GM15510 (cell line): ENCODE measurements around the gene SIAH3.

Experiments used
- POLR2A ChIP-seq: IDR thresholded peaks from 3 replicates; pipeline ENCODE4 v1.6.1; 2011; ENCODE audit warnings: borderline replicate concordance; ENCODE audit not compliant: insufficient read length; ENCODE audit errors: extremely low read depth

SIAH3 gene

DNA sequence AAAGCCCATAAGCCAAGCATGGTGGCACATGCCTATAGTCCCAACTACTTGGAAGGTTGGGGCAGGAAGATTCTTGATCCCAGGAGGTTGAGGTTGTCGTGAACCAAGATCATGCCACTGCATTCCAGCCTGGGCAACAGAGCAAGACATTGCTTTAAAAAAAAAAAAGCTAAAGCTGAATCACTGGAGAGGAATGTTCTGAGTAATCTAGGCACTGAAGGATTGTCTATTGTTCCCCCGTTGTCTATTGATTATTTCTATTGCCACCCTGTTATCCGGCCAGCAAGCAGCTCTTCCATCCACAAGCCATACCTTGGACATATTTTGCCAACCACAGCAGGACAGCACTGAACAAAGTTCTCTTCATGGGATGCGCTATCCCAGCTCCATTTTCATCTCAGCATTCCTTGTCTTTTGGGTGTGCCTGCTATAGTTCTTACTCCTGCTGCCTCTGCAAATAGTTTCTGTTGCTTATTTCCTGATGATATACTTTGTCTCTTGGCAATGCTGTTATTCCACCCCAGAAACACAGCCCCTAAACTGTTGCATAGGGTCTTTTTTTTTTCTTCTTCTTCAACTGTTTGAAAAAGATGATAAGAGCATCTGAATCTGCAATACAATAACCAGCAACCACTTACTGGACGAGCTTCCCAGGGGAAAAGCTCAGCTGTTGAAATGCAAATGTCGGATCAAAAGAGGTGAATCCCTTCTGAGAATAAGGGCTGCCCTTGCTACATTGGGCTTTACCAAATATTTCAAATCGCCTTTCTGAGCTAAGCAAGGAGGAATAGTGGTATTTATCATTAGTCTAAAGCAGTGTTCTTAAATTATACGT, 22.2 kb upstream of the SIAH3 start:
- no peak for TF ChIP-seq POLR2A

DNA sequence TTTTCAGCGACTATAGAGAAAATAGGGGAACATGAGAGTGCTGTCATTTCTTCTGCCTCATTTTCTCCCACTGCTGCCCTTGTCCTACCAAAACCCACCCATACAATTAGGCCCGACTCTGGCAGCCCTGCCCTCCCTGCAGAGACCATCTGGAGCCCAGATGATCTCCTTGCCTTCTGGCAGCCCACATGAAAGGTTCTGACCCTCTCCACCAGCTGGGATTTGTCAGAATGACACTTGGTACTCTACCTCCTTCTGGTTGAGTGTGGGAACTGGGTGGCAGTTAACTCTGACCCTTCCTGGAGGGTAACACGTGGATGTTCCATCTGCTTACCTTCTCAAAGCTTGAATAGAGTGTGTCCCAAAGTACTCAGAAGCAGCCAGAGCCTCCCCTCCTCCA, 21.0 kb upstream of the SIAH3 start:
- TF ChIP-seq POLR2A = no peak

DNA sequence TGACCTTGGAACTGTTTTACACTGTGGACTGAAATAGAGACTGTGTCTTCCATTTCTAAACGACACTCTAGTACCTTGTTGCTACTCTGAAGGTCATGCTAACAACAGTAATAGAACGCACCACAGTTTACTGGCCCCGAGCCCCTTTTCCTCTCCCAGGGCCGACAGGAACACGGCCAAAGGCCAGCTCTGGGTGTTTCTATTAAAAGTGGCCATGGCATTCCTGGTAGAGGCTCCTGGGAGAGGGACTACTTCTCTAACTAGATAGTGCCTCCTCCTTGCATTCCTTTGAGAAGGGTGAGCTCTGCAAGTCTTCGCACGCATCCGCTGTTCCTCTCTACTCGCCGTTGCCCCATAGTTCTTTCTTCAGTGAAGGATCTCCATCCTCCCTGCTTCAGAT, 18.7 kb upstream of the SIAH3 start:
- TF ChIP-seq POLR2A = no peak

DNA sequence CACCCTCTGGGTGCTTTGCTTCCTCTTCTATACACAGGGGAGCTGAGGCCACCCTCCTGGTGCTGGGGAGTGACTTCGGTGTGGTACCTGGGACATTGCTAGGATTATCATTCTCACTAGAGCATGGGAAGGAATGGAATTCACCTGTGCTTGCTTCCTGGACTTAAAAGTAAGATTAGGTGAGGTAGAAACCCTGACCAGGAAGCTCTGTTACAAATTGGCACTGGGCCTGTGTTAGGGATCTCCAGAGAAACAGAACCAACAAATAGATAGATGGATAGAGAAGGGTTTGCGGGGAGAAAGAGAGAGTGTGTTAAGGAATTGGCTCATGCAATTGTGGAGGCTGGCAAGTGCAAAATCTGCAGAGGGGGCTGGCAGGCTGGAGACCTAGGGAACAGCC, 13.9 kb upstream of the SIAH3 start:
- TF ChIP-seq POLR2A = no peak

- TF ChIP-seq POLR2A = no peak
These were observed 12.4 kb upstream of the SIAH3 start for GRCh38 chr13:45863709-45864590.

DNA sequence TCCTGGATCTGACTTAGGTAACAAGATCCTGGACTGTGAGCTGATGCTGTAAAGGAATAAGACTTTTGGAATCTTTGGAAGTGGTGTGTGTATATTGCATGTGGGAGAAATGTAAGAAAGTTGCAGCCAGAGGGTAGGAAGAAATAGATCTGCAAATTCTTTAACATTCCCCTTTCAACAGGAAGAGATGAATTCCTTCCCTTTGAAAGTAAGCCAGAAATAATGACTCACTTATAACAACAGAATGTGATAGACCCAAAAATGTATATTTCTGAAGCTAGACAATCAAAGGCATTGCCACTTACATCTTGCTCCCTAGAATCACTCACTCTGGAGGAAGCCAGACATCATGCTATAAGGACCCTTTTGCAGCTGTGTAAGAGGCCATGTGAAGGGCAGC, 9.8 kb upstream of the SIAH3 start:
- no peak for TF ChIP-seq POLR2A

- TF ChIP-seq POLR2A = no peak
These were observed 8.7 kb upstream of the SIAH3 start for GRCh38 chr13:45860240-45860639.

DNA sequence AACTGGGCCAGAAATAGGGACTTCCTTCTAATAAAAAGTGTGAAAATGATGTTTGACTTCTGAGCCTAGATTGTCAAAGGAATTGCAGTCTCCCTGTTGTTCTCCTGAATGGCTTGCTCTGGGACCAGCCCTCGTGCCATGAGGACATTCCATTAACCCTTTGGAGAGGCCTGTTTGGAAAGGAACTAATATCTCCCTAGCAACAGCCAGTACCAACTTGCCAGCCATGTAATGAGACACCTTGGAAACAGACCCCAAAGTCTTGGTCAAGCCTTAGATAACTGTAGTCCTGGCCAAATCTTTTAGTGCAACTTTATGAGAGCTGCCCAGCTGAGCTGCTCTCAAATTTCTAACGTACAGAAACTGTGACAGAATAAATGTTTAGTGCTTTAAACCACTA, 8.2 kb upstream of the SIAH3 start:
- TF ChIP-seq POLR2A = no peak

- TF ChIP-seq POLR2A = no peak
These were observed 941 bp upstream of the SIAH3 start for GRCh38 chr13:45852494-45852893.

- no peak for TF ChIP-seq POLR2A
These were observed 403 bp upstream of the SIAH3 start for GRCh38 chr13:45851956-45852355.

DNA sequence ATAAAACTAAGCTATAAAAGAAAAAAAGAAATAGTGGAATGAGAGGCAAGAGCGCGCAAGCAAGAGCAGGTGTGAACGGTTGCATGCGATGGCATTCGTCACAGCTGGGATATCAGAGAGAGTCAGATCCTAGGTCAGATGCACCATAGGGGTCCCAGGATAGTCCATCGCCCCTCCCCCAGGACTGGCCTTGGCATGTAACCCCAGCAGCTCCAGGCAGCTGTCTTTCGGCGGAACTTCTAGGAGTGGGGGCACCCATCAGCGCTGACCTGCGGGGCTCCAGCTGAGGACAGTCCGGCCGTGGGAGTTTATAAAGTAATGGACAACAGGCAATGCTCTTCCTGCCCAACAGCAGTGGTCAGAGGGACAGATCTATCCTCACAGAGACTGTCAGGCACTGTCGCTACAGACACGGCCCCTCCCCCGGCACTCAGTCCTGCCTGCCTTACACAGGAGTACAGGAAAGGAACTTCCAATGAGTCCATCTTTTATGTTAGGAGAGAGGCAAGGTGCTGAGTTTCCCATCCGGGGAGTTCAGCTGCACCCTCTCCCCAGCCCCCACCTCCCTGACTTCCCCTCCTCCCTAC, 1.4 kb downstream of the SIAH3 start:
- TF ChIP-seq POLR2A = no peak

GRCh38 chr13:45849408-45849807, 2.1 kb downstream of the SIAH3 start:
- TF ChIP-seq POLR2A = no peak

DNA sequence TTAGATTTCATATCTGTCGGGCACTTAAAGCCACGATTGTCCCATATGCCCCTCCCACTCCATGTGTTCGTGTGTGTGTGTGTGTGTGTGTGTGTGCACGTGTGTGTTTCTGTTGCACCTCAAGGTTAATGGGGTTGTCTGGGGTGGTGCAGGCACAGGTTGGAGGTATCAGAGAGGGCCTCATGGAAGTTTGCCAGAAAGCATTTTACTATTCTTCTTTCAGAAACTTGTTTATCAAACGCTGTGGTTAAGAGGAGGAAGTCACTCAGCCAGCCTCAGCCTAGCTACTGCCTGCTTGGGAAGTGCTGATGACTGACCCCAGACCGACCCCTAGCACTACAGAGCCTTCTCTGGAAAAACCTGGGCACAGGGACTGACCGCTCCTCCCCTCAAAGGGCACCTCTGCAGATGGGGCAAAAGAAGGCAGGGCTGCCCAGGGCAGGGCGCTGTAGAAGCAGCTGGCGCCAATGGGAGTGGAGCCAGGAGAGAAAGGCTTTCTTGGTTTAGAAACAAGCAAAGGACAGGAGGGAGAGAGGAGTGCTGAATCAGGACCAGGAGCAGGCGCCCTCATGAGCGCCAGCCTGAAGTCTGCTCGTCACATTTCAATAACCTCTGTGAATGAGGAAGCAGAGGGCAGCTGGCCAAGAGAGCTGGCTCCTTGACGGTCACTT, 3.9 kb downstream of the SIAH3 start:
- no peak for TF ChIP-seq POLR2A

DNA sequence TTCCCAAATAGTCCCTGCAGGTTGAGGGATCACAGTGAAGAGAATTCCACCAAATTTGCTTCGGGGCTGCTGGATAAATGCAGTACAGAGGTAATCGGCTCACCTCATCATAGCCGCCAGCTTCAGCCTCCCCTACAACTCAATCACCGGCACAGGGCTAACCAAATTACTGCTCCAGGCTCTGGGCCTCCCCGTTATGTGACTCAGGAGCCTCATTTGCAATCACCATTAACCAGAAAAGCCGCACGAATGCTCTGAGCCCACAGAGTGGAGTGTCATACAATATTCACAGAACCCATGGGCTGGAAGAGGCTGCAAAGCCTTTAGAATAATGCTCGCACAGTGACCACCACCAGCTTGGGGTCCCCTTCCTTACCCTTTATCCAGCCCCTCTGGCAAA, 4.9 kb downstream of the SIAH3 start:
- no peak for TF ChIP-seq POLR2A
